ENCODE measurements around the gene FOXO1.
"Not testable (repeated sequence)": the region's sequence is repeated elsewhere in the genome, so short reads cannot be mapped to it uniquely, and the experiment has no call there.

The FOXO1 gene

GRCh38 chr13:40666045-40666932 lies at the start of gene FOXO1:
Gene FOXO1 (minus strand): TSS chr13:40666641. CDS start chr13:40666212, 429 bp downstream.
- DNase-seq (ENCODE audit: low spot score in 2 of 2) (peak; percentile 81 to 82), ATAC-seq (replicated peaks; ENCODE audit: extremely low read depth, poor library complexity, severe bottlenecking) (peak; percentile 76)
- Mint-ChIP-seq H3K9me3 (no peaks in the 10 kb centered on the region), H3K4me1 (peaks cover 36% of the 10 kb centered on the region), H3K4me3 (peak within 1 kb of the TSS; percentile 94), H3K27me3 (no peaks in the 10 kb centered on the region), H3K36me3 (ENCODE audit: insufficient read depth) (peaks cover 21% of the 10 kb centered on the region), H3K27ac (ENCODE audit: low read depth) (peak within 1 kb of the TSS; percentile 93)

GRCh38 chr13:40714433-40714832 lies 48.0 kb upstream of the FOXO1 start:
- ATAC-seq (replicated peaks; ENCODE audit: extremely low read depth, poor library complexity, severe bottlenecking); H3K4me3 Mint-ChIP-seq; H3K27ac Mint-ChIP-seq (ENCODE audit: low read depth); DNase-seq (ENCODE audit: low spot score in 2 of 2); H3K4me1 Mint-ChIP-seq; H3K27me3 Mint-ChIP-seq; H3K36me3 Mint-ChIP-seq (ENCODE audit: insufficient read depth): not testable (repeated sequence)
- H3K9me3 Mint-ChIP-seq: peaks cover 17% of the 10 kb centered on the region

DNA sequence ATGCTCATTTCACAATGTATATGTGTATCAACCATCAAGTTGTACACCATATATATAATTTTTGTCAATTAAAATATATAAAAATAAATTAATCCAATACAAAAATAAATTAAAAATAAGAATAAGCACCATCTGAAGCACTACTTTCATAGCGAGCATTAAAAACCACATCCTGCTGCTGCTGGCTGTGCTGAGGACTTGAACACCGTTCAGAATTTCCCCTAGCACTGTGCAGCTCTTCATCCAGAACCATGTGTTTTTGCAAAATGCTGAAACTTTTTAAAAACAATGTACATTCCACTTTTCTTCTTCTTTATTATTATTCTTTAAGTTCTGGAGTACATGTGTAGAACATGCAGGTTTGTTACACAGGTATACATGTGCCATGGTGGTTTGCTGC lies 40.0 kb upstream of the FOXO1 start:
- DNase-seq (ENCODE audit: low spot score in 2 of 2) (no peak), ATAC-seq (replicated peaks; ENCODE audit: extremely low read depth, poor library complexity, severe bottlenecking) (peak; percentile 40)
- no peak overlapping the region for H3K4me3 Mint-ChIP-seq
- no peak overlapping the region for H3K27ac Mint-ChIP-seq (ENCODE audit: low read depth)
- H3K27me3 Mint-ChIP-seq: no peaks in the 10 kb centered on the region
- peaks cover 35% of the 10 kb centered on the region for H3K9me3 Mint-ChIP-seq
- H3K36me3 Mint-ChIP-seq (ENCODE audit: insufficient read depth): no peaks in the 10 kb centered on the region
- H3K4me1 Mint-ChIP-seq: peaks cover 5% of the 10 kb centered on the region

DNA sequence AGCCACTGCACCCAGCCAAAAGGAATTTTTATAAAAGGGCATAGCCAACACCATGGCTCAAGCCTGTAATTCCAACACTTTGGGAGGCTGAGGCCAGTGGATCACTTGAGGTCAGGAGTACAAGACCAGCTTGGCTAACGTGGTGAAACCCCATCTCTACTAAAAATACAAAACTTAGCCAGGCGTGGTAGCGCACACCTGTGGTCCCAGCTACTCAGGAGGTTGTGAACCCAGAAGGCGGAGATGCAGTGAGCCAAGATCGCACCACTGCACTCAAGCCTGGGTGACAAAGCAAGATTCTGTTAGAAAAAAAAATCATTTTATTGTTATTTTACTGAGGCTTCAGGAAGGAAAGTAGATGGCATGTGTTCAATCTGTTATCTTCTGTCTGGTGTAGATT lies 31.3 kb upstream of the FOXO1 start:
- no peak overlapping the region for H3K4me3 Mint-ChIP-seq
- ATAC-seq (replicated peaks; ENCODE audit: extremely low read depth, poor library complexity, severe bottlenecking): no peak
- no peaks in the 10 kb centered on the region for H3K36me3 Mint-ChIP-seq (ENCODE audit: insufficient read depth)
- H3K4me1 Mint-ChIP-seq: no peaks in the 10 kb centered on the region
- no peak for DNase-seq (ENCODE audit: low spot score in 2 of 2)
- H3K9me3 Mint-ChIP-seq: no peaks in the 10 kb centered on the region
- no peaks in the 10 kb centered on the region for H3K27me3 Mint-ChIP-seq
- no peak overlapping the region for H3K27ac Mint-ChIP-seq (ENCODE audit: low read depth)

GRCh38 chr13:40694426-40694825 lies 28.0 kb upstream of the FOXO1 start:
- H3K4me3 Mint-ChIP-seq: no peak overlapping the region
- DNase-seq (ENCODE audit: low spot score in 2 of 2) (no peak), ATAC-seq (replicated peaks; ENCODE audit: extremely low read depth, poor library complexity, severe bottlenecking) (no peak)
- no peaks in the 10 kb centered on the region for H3K4me1 Mint-ChIP-seq
- H3K36me3 Mint-ChIP-seq (ENCODE audit: insufficient read depth): no peaks in the 10 kb centered on the region
- H3K27ac Mint-ChIP-seq (ENCODE audit: low read depth): no peak overlapping the region
- no peaks in the 10 kb centered on the region for H3K27me3 Mint-ChIP-seq
- no peaks in the 10 kb centered on the region for H3K9me3 Mint-ChIP-seq

DNA sequence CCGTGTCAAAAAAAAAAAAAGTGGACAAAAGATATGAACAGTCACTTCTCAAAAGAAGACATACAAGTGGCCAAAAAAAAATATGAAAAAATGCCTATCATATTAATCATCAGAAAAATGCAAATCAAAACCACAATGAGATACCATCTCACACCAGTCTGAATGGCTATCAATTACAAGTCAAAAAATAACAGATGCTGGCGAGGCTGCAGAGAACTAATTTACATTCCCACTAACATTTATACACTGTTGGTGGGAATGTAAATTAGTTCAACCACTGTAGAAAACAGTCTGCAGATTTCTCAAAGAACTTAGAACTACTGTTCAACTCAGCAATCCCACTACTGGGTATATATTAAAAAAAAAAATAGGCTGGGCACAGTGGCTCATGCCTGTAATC lies 26.5 kb upstream of the FOXO1 start:
- Mint-ChIP-seq H3K4me3 (no peak overlapping the region), H3K36me3 (ENCODE audit: insufficient read depth) (no peaks in the 10 kb centered on the region), H3K27ac (ENCODE audit: low read depth) (no peak overlapping the region), H3K27me3 (no peaks in the 10 kb centered on the region), H3K9me3 (no peaks in the 10 kb centered on the region), H3K4me1 (no peaks in the 10 kb centered on the region)
- DNase-seq (ENCODE audit: low spot score in 2 of 2) (no peak), ATAC-seq (replicated peaks; ENCODE audit: extremely low read depth, poor library complexity, severe bottlenecking) (no peak)

- Mint-ChIP-seq H3K27ac (ENCODE audit: low read depth) (no peak overlapping the region), H3K27me3 (no peaks in the 10 kb centered on the region), H3K4me3 (no peak overlapping the region), H3K36me3 (ENCODE audit: insufficient read depth) (no peaks in the 10 kb centered on the region), H3K4me1 (no peaks in the 10 kb centered on the region), H3K9me3 (no peaks in the 10 kb centered on the region)
- no peak for ATAC-seq (replicated peaks; ENCODE audit: extremely low read depth, poor library complexity, severe bottlenecking)
- DNase-seq (ENCODE audit: low spot score in 2 of 2): no peak
These were observed 22.3 kb upstream of the FOXO1 start for GRCh38 chr13:40688781-40689180.

- ATAC-seq (replicated peaks; ENCODE audit: extremely low read depth, poor library complexity, severe bottlenecking): peak; percentile 19
- Mint-ChIP-seq H3K4me3 (no peak overlapping the region), H3K9me3 (no peaks in the 10 kb centered on the region), H3K36me3 (ENCODE audit: insufficient read depth) (no peaks in the 10 kb centered on the region), H3K27me3 (no peaks in the 10 kb centered on the region), H3K4me1 (no peaks in the 10 kb centered on the region), H3K27ac (ENCODE audit: low read depth) (no peak overlapping the region)
- DNase-seq (ENCODE audit: low spot score in 2 of 2): no peak
These were observed 16.2 kb upstream of the FOXO1 start for GRCh38 chr13:40682449-40683240.

DNA sequence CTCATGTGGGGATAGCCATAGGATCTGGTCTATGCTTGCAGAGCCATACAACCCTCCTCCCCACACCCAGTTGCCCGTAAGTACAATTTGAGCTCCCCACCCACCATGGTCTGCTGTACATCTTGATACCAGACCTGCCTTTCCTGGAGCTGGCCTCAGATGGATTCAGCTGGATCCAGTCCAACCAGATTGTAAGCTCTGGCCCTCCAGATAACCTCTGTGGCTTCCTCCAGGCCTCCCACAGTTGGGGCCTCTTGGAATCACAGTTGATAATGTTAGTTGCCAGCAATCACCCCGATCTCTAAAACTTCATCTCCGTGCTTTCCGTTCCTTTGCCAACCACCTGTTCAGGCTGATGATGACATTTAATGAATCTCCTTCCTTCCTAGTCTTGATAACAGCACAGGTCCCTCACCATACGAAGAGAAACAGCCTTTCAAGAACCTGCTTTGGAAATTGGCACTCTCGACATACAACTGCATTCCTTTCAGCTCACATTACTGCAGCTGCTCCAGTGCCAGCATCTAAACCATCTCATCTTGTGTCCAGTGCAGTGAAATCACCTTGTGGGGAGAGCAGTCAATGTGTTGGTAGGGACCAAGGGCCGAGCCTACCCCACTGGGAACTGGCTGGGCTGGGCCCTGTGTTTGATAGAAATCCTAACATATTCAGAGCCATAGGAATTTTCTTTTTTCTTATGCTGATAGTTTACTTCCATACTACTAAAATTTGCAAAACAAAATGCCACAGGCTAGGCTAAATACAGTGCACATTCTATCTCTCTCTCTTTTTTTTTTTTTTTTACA lies 15.1 kb upstream of the FOXO1 start:
- DNase-seq (ENCODE audit: low spot score in 2 of 2): no peak
- H3K27ac Mint-ChIP-seq (ENCODE audit: low read depth): no peak overlapping the region
- no peaks in the 10 kb centered on the region for H3K4me1 Mint-ChIP-seq
- no peaks in the 10 kb centered on the region for H3K27me3 Mint-ChIP-seq
- ATAC-seq (replicated peaks; ENCODE audit: extremely low read depth, poor library complexity, severe bottlenecking): no peak
- no peaks in the 10 kb centered on the region for H3K36me3 Mint-ChIP-seq (ENCODE audit: insufficient read depth)
- no peaks in the 10 kb centered on the region for H3K9me3 Mint-ChIP-seq
- no peak overlapping the region for H3K4me3 Mint-ChIP-seq

GRCh38 chr13:40680659-40681323 lies 14.3 kb upstream of the FOXO1 start:
- Mint-ChIP-seq H3K4me3 (no peak overlapping the region), H3K9me3 (no peaks in the 10 kb centered on the region), H3K4me1 (no peaks in the 10 kb centered on the region), H3K27ac (ENCODE audit: low read depth) (no peak overlapping the region), H3K27me3 (no peaks in the 10 kb centered on the region), H3K36me3 (ENCODE audit: insufficient read depth) (no peaks in the 10 kb centered on the region)
- no peak for ATAC-seq (replicated peaks; ENCODE audit: extremely low read depth, poor library complexity, severe bottlenecking)
- no peak for DNase-seq (ENCODE audit: low spot score in 2 of 2)

DNA sequence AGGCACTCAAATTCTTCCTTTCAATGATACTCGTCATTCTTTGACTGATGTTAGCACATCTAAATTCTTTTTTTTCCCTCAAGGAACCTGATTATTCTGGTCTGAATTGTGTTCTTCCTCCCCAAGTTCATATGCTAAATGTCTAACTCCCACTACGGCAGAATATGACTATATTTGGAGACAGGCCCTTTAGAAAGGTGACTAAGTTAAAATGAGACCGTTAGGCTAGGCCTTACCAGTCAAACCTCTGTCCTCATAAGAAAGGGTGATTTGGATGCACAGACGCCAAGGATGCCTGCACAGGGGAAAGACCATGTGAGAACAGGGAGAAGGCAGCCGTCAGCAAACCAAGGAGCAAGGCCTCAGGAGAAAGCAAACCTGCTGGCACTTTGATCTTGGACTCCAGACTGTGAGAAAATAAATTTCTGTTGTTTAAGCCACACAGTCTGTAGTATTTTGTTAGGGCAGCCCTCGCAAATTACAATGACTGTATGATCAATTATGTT lies 13.1 kb upstream of the FOXO1 start:
- H3K9me3 Mint-ChIP-seq: no peaks in the 10 kb centered on the region
- no peak for DNase-seq (ENCODE audit: low spot score in 2 of 2)
- no peak overlapping the region for H3K27ac Mint-ChIP-seq (ENCODE audit: low read depth)
- no peaks in the 10 kb centered on the region for H3K4me1 Mint-ChIP-seq
- H3K27me3 Mint-ChIP-seq: no peaks in the 10 kb centered on the region
- no peak overlapping the region for H3K4me3 Mint-ChIP-seq
- no peak for ATAC-seq (replicated peaks; ENCODE audit: extremely low read depth, poor library complexity, severe bottlenecking)
- H3K36me3 Mint-ChIP-seq (ENCODE audit: insufficient read depth): no peaks in the 10 kb centered on the region

DNA sequence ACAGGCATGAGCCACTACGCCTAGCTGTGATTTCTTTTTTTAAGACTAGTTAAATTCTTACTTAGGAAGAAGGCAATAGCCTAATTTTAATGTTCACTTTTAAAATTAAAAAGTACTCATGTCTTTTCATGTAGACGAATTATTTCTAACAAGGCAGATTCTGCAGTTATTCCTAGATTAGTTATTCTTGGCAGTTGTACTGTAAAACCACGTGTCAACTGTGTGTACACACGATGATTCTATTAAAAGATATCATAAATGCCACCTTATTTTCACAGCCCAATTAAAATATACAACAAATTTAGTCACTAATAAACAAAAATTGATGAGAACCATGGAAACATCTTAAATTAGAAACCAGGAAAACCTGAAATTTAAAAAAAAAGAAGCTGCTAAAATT lies 10.6 kb upstream of the FOXO1 start:
- Mint-ChIP-seq H3K27me3 (no peaks in the 10 kb centered on the region), H3K9me3 (no peaks in the 10 kb centered on the region), H3K36me3 (ENCODE audit: insufficient read depth) (peaks cover 2% of the 10 kb centered on the region), H3K4me3 (no peak overlapping the region), H3K4me1 (no peaks in the 10 kb centered on the region), H3K27ac (ENCODE audit: low read depth) (no peak overlapping the region)
- DNase-seq (ENCODE audit: low spot score in 2 of 2) (no peak), ATAC-seq (replicated peaks; ENCODE audit: extremely low read depth, poor library complexity, severe bottlenecking) (no peak)

Data from central memory CD8-positive, alpha-beta T cell (primary cell).